ENCODE results near the gene ZNF213. TPM values are rescaled to one million over a fixed set of nuclear protein-coding genes. Genes with fewer than 3 reads are reported as not detected.

ZNF213 gene
- total RNA-seq, 1 experiment from 2014 or later, result 2.0 TPM

DNA sequence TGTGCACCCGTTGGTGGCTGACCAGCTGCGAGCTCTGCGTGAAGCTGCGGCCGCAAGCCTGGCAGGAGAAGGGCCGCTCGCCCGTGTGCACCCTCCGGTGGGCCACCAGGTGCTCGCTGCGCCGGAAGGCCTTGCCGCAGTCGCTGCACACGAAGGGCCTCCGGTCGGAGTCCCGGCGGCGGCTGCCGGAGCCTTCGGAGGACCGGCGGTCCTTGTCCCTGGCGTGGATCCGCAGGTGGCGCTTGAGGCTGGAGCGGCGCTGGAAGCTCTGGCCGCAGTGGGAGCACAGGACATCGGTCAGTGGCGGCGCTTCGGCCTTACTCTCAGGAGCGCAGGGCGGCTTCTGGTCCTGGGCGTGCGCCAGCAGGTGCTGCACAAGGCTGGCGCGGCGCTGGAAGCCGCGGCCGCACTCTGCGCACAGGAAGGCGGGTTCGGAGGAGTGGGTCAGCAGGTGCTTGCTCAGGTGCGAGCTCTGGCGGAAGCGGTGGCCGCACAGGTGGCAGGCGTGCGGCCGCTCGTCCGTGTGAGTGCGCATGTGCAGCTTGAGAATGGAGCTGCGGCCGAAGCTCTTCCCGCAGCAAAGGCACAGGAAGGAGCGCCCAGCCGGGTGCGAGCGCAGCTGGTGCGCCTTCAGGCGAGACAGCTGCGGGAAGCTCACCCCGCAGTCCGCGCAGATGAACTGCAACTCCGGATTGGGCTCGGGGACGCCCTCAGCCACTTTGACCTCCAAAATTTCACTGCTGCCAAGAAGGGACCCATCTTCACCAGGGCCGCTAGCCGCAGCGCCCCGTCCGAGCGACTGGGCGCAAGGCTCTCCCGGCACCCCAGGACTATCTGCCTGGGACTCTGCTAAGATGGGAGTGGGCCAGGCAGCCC, 44.9 kb upstream of the ZNF213 start:
- no peaks in the 10 kb centered on the region for H3K36me3 ChIP-seq (ENCODE audit: insufficient read depth, low read length)
- no peaks in the 10 kb centered on the region for H3K9me2 ChIP-seq (replicated peaks; ENCODE audit: insufficient read depth, low read length)
- H3K27ac ChIP-seq (ENCODE audit: low read length), result no peak overlapping the region
- H2AFZ ChIP-seq (ENCODE audit: low read length), result no peak overlapping the region
- H3K79me2 ChIP-seq (ENCODE audit: low read length), result no peaks in the 10 kb centered on the region
- no peaks in the 10 kb centered on the region for H4K20me1 ChIP-seq (ENCODE audit: insufficient read depth, low read depth, low read length)
- H3K4me3 ChIP-seq (ENCODE audit: low read length), result no peak overlapping the region
- H3K9ac ChIP-seq (ENCODE audit: low read length), result no peak overlapping the region
- no peaks in the 10 kb centered on the region for H3K27me3 ChIP-seq (ENCODE audit: low read length)
- no peaks in the 10 kb centered on the region for H3K9me3 ChIP-seq (ENCODE audit: low read length)
- no peak overlapping the region for H3K4me2 ChIP-seq (ENCODE audit: low read depth, low read length, poor library complexity, severe bottlenecking)
- no peak for DNase-seq
- peaks cover 10% of the 10 kb centered on the region for H3K4me1 ChIP-seq (ENCODE audit: low read length)

DNA sequence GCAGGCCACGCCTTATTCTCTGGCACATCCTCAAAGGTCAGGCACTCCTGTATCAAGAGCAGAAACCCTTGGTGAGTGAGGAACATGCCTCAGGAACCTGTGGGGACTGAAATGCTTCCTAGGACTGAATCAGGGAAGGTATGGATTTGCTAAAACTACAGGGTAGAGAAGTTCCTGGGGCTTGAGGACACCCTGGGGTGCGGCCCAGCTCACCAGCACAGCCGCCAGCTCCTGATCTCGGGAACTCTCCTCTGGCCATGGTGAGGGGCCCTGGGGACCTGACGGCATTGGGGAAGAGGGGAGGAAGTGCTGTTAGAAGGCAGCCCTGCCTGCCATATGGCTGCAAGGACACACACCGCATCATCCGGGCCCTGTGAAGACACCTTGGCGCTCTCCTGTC, 43.3 kb upstream of the ZNF213 start:
- no peaks in the 10 kb centered on the region for H3K79me2 ChIP-seq (ENCODE audit: low read length)
- H2AFZ ChIP-seq (ENCODE audit: low read length), result no peak overlapping the region
- H4K20me1 ChIP-seq (ENCODE audit: insufficient read depth, low read depth, low read length), result no peaks in the 10 kb centered on the region
- no peaks in the 10 kb centered on the region for H3K9me3 ChIP-seq (ENCODE audit: low read length)
- H3K4me3 ChIP-seq (ENCODE audit: low read length), result no peak overlapping the region
- no peak overlapping the region for H3K27ac ChIP-seq (ENCODE audit: low read length)
- no peak overlapping the region for H3K4me2 ChIP-seq (ENCODE audit: low read depth, low read length, poor library complexity, severe bottlenecking)
- H3K9ac ChIP-seq (ENCODE audit: low read length), result no peak overlapping the region
- no peaks in the 10 kb centered on the region for H3K9me2 ChIP-seq (replicated peaks; ENCODE audit: insufficient read depth, low read length)
- H3K27me3 ChIP-seq (ENCODE audit: low read length), result no peaks in the 10 kb centered on the region
- H3K4me1 ChIP-seq (ENCODE audit: low read length), result peaks cover 14% of the 10 kb centered on the region
- no peak for DNase-seq
- no peaks in the 10 kb centered on the region for H3K36me3 ChIP-seq (ENCODE audit: insufficient read depth, low read length)

DNA sequence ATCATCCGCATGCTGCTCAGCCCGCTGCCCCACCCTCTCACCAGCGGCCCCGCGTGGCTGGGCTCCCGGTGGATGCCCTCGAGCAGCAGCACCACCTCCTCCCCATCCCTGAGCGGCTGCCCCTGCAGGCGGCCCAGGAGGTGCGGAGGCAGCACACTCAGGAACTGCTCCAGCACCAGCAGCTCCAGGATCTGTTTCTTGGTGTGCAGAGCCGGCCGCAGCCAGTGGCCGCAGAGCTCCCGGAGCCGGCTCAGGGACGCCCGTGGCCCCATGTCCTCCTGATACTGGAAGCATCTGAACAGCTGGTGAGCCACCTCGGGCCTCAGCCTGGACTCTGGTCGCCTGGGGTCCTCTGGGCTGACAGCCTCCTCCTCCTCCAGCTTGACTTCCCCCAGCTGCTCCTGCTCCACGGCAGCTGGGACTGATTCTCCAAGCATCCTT, 42.3 kb upstream of the ZNF213 start:
- H3K4me1 ChIP-seq (ENCODE audit: low read length), result peaks cover 14% of the 10 kb centered on the region
- no peak for DNase-seq
- H3K4me3 ChIP-seq (ENCODE audit: low read length), result no peak overlapping the region
- H4K20me1 ChIP-seq (ENCODE audit: insufficient read depth, low read depth, low read length), result no peaks in the 10 kb centered on the region
- H3K27me3 ChIP-seq (ENCODE audit: low read length), result no peaks in the 10 kb centered on the region
- no peak overlapping the region for H3K27ac ChIP-seq (ENCODE audit: low read length)
- H3K4me2 ChIP-seq (ENCODE audit: low read depth, low read length, poor library complexity, severe bottlenecking), result no peak overlapping the region
- no peaks in the 10 kb centered on the region for H3K79me2 ChIP-seq (ENCODE audit: low read length)
- H3K9me3 ChIP-seq (ENCODE audit: low read length), result no peaks in the 10 kb centered on the region
- H3K9ac ChIP-seq (ENCODE audit: low read length), result no peak overlapping the region
- H3K9me2 ChIP-seq (replicated peaks; ENCODE audit: insufficient read depth, low read length), result no peaks in the 10 kb centered on the region
- no peak overlapping the region for H2AFZ ChIP-seq (ENCODE audit: low read length)
- H3K36me3 ChIP-seq (ENCODE audit: insufficient read depth, low read length), result no peaks in the 10 kb centered on the region

DNA sequence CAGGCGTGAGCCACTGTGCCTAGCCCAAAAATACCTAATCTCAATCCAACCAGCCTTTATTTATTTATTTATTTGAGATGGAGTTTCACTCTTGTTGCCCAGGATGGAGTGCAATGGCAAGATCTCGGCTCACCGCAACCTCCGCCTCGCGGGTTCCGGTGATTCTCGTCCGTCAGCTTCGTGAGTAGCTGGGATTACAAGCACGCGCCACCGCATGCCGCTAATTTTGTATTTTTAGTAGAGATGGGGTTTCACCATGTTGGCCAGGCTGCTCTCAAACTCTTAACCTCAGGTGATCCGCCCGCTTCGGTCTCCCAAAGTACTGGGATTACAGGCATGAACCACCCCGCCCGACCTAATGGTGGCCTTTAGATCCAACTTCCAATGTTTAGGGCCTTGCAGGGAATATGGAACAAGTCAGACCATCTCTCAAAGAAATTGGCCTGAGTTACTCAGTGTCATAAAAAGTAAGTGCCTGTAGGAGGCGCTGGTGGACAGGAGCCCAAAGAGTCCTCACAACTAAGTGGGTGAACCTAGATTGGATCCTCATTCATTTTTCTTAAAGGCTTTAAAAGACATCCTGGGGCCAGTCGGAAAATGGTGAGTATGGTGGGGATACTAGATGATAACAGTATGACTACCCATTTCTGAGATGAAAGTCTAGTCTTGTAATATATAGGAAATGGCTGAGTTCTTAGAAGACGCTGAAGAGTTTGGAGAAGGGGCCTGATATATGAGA, 40.4 kb upstream of the ZNF213 start:
- Histone ChIP-seq H3K4me2 (ENCODE audit: low read depth, low read length, poor library complexity, severe bottlenecking) (no peak overlapping the region), H4K20me1 (ENCODE audit: insufficient read depth, low read depth, low read length) (no peaks in the 10 kb centered on the region), H3K27ac (ENCODE audit: low read length) (no peak overlapping the region), H3K27me3 (ENCODE audit: low read length) (no peaks in the 10 kb centered on the region), H3K36me3 (ENCODE audit: insufficient read depth, low read length) (no peaks in the 10 kb centered on the region), H3K9me3 (ENCODE audit: low read length) (no peaks in the 10 kb centered on the region), H3K9ac (ENCODE audit: low read length) (no peak overlapping the region), H3K4me1 (ENCODE audit: low read length) (peaks cover 14% of the 10 kb centered on the region), H3K4me3 (ENCODE audit: low read length) (no peak overlapping the region), H2AFZ (ENCODE audit: low read length) (no peak overlapping the region), H3K79me2 (ENCODE audit: low read length) (no peaks in the 10 kb centered on the region), H3K9me2 (replicated peaks; ENCODE audit: insufficient read depth, low read length) (no peaks in the 10 kb centered on the region)
- DNase-seq, result peak; percentile 90

DNA sequence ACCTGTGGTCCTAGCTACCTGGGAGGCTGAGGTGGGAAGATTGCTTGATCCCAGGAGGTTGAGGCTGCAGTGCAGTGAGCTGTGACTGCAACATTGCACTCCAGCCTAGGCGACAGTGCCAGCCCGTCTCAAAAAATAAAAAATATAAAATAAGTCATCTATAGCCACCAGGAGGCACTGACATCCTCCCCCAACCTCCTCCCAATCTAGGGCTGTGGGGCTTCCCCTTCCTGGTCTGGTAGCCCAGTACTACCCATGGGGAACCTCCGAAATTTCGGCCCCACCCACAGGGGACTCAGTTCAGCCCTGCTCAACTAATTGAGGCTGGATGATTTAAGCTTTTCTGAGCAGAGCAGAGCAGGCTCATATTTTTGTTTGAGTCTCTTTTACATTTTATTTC, 39.0 kb upstream of the ZNF213 start:
- no peaks in the 10 kb centered on the region for H3K9me3 ChIP-seq (ENCODE audit: low read length)
- no peaks in the 10 kb centered on the region for H3K79me2 ChIP-seq (ENCODE audit: low read length)
- H3K9ac ChIP-seq (ENCODE audit: low read length), result no peak overlapping the region
- H4K20me1 ChIP-seq (ENCODE audit: insufficient read depth, low read depth, low read length), result no peaks in the 10 kb centered on the region
- 0 out of 2 replicates have a peak overlapping the region, but pooled peaks have one; percentile 10 for H2AFZ ChIP-seq (ENCODE audit: low read length)
- peaks cover 19% of the 10 kb centered on the region for H3K4me1 ChIP-seq (ENCODE audit: low read length)
- no peak overlapping the region for H3K27ac ChIP-seq (ENCODE audit: low read length)
- H3K4me2 ChIP-seq (ENCODE audit: low read depth, low read length, poor library complexity, severe bottlenecking), result no peak overlapping the region
- H3K27me3 ChIP-seq (ENCODE audit: low read length), result no peaks in the 10 kb centered on the region
- H3K36me3 ChIP-seq (ENCODE audit: insufficient read depth, low read length), result no peaks in the 10 kb centered on the region
- DNase-seq, result peak; percentile 86
- H3K9me2 ChIP-seq (replicated peaks; ENCODE audit: insufficient read depth, low read length), result no peaks in the 10 kb centered on the region
- no peak overlapping the region for H3K4me3 ChIP-seq (ENCODE audit: low read length)

DNA sequence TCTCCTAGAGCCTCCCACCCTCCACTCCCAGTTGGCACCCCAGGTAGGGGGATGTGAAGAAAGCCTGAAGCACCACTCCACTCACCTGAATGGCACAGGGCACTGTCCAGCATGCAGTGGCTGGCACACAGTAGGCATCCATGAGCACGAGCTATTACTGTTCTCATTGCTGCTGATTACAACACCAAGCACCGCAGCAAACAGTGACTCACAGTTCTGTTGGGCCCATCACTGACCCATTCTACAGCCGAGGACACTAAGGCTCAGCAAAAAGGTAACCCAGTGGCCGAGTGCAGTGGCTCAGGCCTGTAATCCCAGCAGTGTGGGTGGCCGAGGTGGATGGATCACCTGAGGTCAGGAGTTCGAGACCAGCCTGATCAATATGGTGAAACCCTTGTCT, 38.5 kb upstream of the ZNF213 start:
- no peak overlapping the region for H3K27ac ChIP-seq (ENCODE audit: low read length)
- no peak overlapping the region for H3K4me2 ChIP-seq (ENCODE audit: low read depth, low read length, poor library complexity, severe bottlenecking)
- no peaks in the 10 kb centered on the region for H3K79me2 ChIP-seq (ENCODE audit: low read length)
- no peak overlapping the region for H3K9ac ChIP-seq (ENCODE audit: low read length)
- H3K9me3 ChIP-seq (ENCODE audit: low read length), result no peaks in the 10 kb centered on the region
- DNase-seq, result peak; percentile 35
- 0 out of 2 replicates have a peak overlapping the region, but pooled peaks have one; percentile 10 for H2AFZ ChIP-seq (ENCODE audit: low read length)
- H3K27me3 ChIP-seq (ENCODE audit: low read length), result no peaks in the 10 kb centered on the region
- no peaks in the 10 kb centered on the region for H3K36me3 ChIP-seq (ENCODE audit: insufficient read depth, low read length)
- H3K9me2 ChIP-seq (replicated peaks; ENCODE audit: insufficient read depth, low read length), result no peaks in the 10 kb centered on the region
- H3K4me1 ChIP-seq (ENCODE audit: low read length), result peaks cover 19% of the 10 kb centered on the region
- H3K4me3 ChIP-seq (ENCODE audit: low read length), result no peak overlapping the region
- H4K20me1 ChIP-seq (ENCODE audit: insufficient read depth, low read depth, low read length), result no peaks in the 10 kb centered on the region

DNA sequence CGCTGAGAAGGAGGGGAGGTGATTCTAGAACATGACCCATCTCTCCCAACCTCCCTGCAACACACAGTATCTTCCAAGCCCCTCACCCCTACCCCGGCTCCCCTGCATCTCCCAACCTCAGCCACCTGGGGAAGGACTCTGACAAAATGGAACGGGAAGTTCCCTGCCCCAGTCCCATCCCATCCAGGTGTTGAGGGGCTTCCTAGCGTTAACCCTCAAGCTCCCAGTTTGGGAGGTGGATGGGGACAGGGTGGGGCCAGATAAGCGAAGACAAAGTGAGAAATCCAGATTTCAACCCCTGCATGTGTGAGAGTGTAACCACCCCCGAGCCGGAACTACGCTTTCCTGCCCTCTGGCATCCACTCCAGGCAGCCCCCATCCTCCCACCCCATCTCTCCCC, 37.6 kb upstream of the ZNF213 start:
- H3K79me2 ChIP-seq (ENCODE audit: low read length), result no peaks in the 10 kb centered on the region
- H2AFZ ChIP-seq (ENCODE audit: low read length), result no peak overlapping the region
- H3K27me3 ChIP-seq (ENCODE audit: low read length), result no peaks in the 10 kb centered on the region
- H3K4me3 ChIP-seq (ENCODE audit: low read length), result no peak overlapping the region
- DNase-seq, result no peak
- no peaks in the 10 kb centered on the region for H3K36me3 ChIP-seq (ENCODE audit: insufficient read depth, low read length)
- no peak overlapping the region for H3K9ac ChIP-seq (ENCODE audit: low read length)
- no peaks in the 10 kb centered on the region for H3K9me3 ChIP-seq (ENCODE audit: low read length)
- peaks cover 19% of the 10 kb centered on the region for H3K4me1 ChIP-seq (ENCODE audit: low read length)
- H3K27ac ChIP-seq (ENCODE audit: low read length), result no peak overlapping the region
- no peaks in the 10 kb centered on the region for H3K9me2 ChIP-seq (replicated peaks; ENCODE audit: insufficient read depth, low read length)
- no peaks in the 10 kb centered on the region for H4K20me1 ChIP-seq (ENCODE audit: insufficient read depth, low read depth, low read length)
- H3K4me2 ChIP-seq (ENCODE audit: low read depth, low read length, poor library complexity, severe bottlenecking), result no peak overlapping the region
